Hepatocyte (in vitro differentiated cells): ENCODE results near the gene CLASP2. TPM values are rescaled to one million over a fixed set of nuclear protein-coding genes. Genes with fewer than 3 reads are reported as not detected.

Experiments
- DNase-seq: peaks from one replicate; pipeline ENCODE4 v3.0.0-alpha.2; 2016; ENCODE audit warnings: low spot score
- H2AFZ ChIP-seq: fragments of 200-600 bp; sonication (generic); 2 replicates; pipeline ENCODE4 v1.6.0; 2016; ENCODE audit warnings: antibody characterized with exemption, mild to moderate bottlenecking
- H3K27ac ChIP-seq: fragments of 200-600 bp; sonication (generic); 2 replicates; pipeline ENCODE4 v1.5.1; 2016; ENCODE audit warnings: mild to moderate bottlenecking
- H3K27me3 ChIP-seq: fragments of 200-600 bp; sonication (generic); 2 replicates; pipeline ENCODE4 v1.6.1; 2016
- H3K36me3 ChIP-seq: fragments of 200-600 bp; sonication (generic); replicated peaks from 2 replicates; pipeline ENCODE4 v1.5.1; 2016; ENCODE audit warnings: low read depth; ENCODE audit not compliant: insufficient read depth
- H3K4me1 ChIP-seq: fragments of 200-600 bp; sonication (generic); 2 replicates; pipeline ENCODE4 v1.5.1; 2016; ENCODE audit warnings: mild to moderate bottlenecking, moderate library complexity; ENCODE audit not compliant: insufficient read depth
- H3K4me2 ChIP-seq: fragments of 200-600 bp; sonication (generic); 2 replicates; pipeline ENCODE4 v1.6.0; 2016
- H3K4me3 ChIP-seq: fragments of 200-600 bp; sonication (generic); 2 replicates; pipeline ENCODE4 v1.5.1; 2016; ENCODE audit warnings: mild to moderate bottlenecking
- H3K79me2 ChIP-seq: fragments of 200-600 bp; sonication (generic); 2 replicates; pipeline ENCODE4 v1.6.0; 2017; ENCODE audit warnings: mild to moderate bottlenecking
- H3K9me2 ChIP-seq: fragments of 200-600 bp; sonication (generic); replicated peaks from 2 replicates; pipeline ENCODE4 v1.6.0; 2017; ENCODE audit warnings: mild to moderate bottlenecking; ENCODE audit not compliant: insufficient read depth
- H3K9me3 ChIP-seq: fragments of 200-600 bp; sonication (generic); 2 replicates; pipeline ENCODE4 v1.5.1; 2016; ENCODE audit warnings: low read depth, mild to moderate bottlenecking
- H4K20me1 ChIP-seq: fragments of 200-600 bp; sonication (generic); 2 replicates; pipeline ENCODE4 v1.6.0; 2016; ENCODE audit warnings: mild to moderate bottlenecking; ENCODE audit not compliant: insufficient read depth, poor library complexity, severe bottlenecking
- CTCF ChIP-seq: fragments of 200-600 bp; sonication (generic); IDR thresholded peaks from 2 replicates; pipeline ENCODE4 v1.5.1; 2016; ENCODE audit warnings: antibody characterized with exemption, mild to moderate bottlenecking; ENCODE audit not compliant: poor library complexity
- EZH2 ChIP-seq: fragments of 200-600 bp; sonication (generic); IDR thresholded peaks from 2 replicates; pipeline ENCODE4 v1.6.1; 2016; ENCODE audit warnings: antibody characterized with exemption, mild to moderate bottlenecking, borderline replicate concordance
- EZH2phosphoT487 ChIP-seq: fragments of 200-600 bp; sonication (generic); IDR thresholded peaks from one replicate; pipeline ENCODE4 v1.6.1; 2018; ENCODE audit warnings: antibody characterized with exemption, mild to moderate bottlenecking, low read depth, moderate library complexity; ENCODE audit not compliant: unreplicated experiment, severe bottlenecking
- WGBS: methylation state at CpG from one replicate; pipeline ENCODE4 v1.1.6; 2016; ENCODE audit warnings: low lambda C conversion rate; ENCODE audit errors: missing lambda C conversion rate; 5-methylcytosine and 5-hydroxymethylcytosine counted together
- polyA plus RNA-seq: library from polyadenylated mRNA; unstranded; fragments of >200 nt; fragmentation: Nextera tagmentation; extraction: Ambion mirVana; gene quantifications from 2 replicates; pipeline ENCODE4 v1.2.1, GENCODE V29; 2016
- total RNA-seq: library from RNA; depleted of rRNA; stranded (reverse); fragments of >200 nt; gene quantifications from 2 replicates; pipeline ENCODE4 v1.2.3, GENCODE V29; 2014

CLASP2 gene
- total and polyA plus RNA-seq, 2 experiments from 2014 or later: 12.0 to 34.5 TPM

GRCh38 chr3:33612607-33613006 is 105.4 kb downstream of the CLASP2 start:
- no peak for TF ChIP-seq EZH2
- TF ChIP-seq CTCF: no peak
- TF ChIP-seq EZH2phosphoT487: no peak
- no peaks in the 10 kb centered on the region for H3K36me3 ChIP-seq
- H3K4me1 ChIP-seq: no peaks in the 10 kb centered on the region
- no peak for DNase-seq
- H2AFZ ChIP-seq: no peak overlapping the region
- H3K79me2 ChIP-seq: no peaks in the 10 kb centered on the region
- H3K9me3 ChIP-seq: no peaks in the 10 kb centered on the region
- no peaks in the 10 kb centered on the region for H3K9me2 ChIP-seq
- WGBS: 100% methylated on average over 1 of the region's 1 CpG
- H3K27me3 ChIP-seq: no peaks in the 10 kb centered on the region
- no peak overlapping the region for H3K4me2 ChIP-seq
- H3K27ac ChIP-seq: no peak overlapping the region
- no peaks in the 10 kb centered on the region for H4K20me1 ChIP-seq
- no peak overlapping the region for H3K4me3 ChIP-seq

- Histone ChIP-seq H3K4me1 (no peaks in the 10 kb centered on the region), H2AFZ (no peak overlapping the region), H3K27me3 (no peaks in the 10 kb centered on the region), H3K9me3 (no peaks in the 10 kb centered on the region), H3K4me3 (no peak overlapping the region), H3K9me2 (no peaks in the 10 kb centered on the region), H3K79me2 (no peaks in the 10 kb centered on the region), H3K36me3 (no peaks in the 10 kb centered on the region), H3K27ac (no peak overlapping the region), H3K4me2 (no peak overlapping the region), H4K20me1 (no peaks in the 10 kb centered on the region)
- DNase-seq: no peak
- TF ChIP-seq CTCF (no peak), EZH2 (no peak), EZH2phosphoT487 (no peak)
- WGBS: 99% methylated on average over 7 of the region's 7 CpGs
Observed at GRCh38 chr3:33602829-33603228, 115.2 kb downstream of the CLASP2 start.

GRCh38 chr3:33597257-33597689 is 120.8 kb downstream of the CLASP2 start:
- no peak overlapping the region for H3K4me3 ChIP-seq
- WGBS: 62% methylated on average over 2 of the region's 2 CpGs
- DNase-seq: no peak

More at GRCh38 chr3:33597257-33597689, 120.8 kb downstream of the CLASP2 start:
- Histone ChIP-seq H3K27ac (no peak overlapping the region), H2AFZ (no peak overlapping the region), H3K36me3 (no peaks in the 10 kb centered on the region), H3K27me3 (no peaks in the 10 kb centered on the region), H3K9me2 (no peaks in the 10 kb centered on the region), H3K79me2 (no peaks in the 10 kb centered on the region), H3K4me1 (no peaks in the 10 kb centered on the region), H4K20me1 (no peaks in the 10 kb centered on the region), H3K9me3 (no peaks in the 10 kb centered on the region), H3K4me2 (no peak overlapping the region)
- TF ChIP-seq CTCF: no peak
- no peak for TF ChIP-seq EZH2phosphoT487
